ENCODE measurements around the gene GATAD2B.
A peak's percentile ranks its signal among the peaks of the same experiment; 100 is the strongest.

Gene GATAD2B

DNA sequence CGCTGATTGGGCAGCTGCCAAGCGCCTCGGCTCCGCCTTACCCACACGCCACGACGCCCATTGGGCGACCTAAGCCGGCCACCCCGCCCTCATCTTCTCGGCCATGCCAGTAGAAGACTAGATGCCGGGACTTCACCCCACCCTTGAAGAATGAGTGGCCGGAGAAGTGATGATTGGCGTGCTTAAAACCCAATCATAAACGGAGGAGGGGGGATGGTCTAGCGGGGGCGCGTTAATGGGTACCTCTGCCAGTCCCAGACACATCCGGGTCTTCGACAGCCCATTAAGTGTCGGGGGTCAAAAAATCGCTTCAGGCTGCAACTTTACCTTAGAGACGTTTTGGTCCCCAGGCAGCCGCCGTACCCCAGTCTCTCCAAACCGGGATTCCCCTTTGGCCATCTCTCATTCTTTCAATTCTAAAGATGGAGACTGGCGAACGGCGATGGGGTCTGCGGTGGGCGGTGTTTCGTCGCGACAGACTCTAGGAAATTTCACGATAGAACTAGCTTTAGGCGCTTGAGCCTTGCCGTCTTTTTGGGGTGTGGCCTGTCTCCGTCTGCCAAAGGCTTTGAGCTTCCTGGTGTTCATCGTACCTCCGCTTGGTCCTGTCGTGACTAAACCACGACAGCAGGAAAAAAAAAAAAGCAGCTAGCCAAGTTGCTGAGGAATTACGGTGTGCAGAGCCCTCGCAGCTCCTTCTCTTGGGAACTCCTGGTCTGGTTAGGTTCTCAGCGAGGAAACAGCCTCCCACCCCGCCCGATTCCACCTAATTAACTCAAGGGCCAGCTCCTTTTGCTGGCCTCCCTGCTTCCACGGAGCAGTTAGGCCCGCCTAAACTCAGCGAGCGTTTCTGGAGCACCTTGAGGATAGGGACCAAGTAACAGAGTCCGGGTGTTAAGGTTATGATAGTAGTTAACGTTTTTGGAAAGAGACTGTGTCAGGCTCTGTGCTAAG, at the start of gene GATAD2B:
Gene GATAD2B, minus strand, starts transcription at position 1 of the 954 bp plus-strand sequence. CDS start 94,625 bp downstream, outside the sequence.
- peak; percentile 99 for DNase-seq

DNA sequence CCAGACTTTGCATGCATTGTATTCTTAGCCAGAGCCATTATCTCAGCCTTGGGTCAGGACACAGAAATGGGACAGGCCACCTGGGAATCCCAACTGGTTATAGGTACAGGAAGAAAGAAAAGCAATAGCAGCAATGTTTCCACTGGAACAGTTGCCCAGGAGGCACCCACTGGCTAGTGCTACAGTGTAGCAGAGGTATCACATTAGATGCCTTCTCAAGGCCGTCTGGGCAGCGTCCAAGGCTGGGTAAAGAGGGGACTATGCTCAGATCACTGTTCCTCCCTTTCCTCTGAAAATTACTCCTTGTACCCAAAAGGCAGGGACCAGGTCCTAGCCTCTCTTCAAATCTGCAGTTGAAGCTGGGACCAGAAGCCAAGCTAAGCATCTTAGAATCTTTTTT, 47.6 kb upstream of the GATAD2B start:
- DNase-seq: no peak

DNA sequence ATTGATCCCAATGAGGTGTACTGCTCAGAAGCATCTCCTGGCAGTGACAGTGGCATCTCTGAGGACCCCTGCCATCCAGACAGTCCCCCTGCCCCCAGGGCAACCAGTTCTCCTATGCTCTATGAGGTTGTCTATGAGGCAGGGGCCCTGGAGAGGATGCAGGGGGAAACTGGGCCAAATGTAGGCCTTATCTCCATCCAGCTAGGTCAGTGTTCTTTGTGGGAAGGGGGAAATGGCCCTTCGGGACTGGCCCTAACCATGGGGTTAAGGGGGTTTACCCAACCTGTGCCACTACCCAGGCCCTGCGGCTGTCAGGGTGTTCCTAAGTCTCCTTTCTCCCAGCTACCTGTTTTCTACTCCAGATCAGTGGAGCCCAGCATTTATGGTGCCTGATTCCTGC, 46.2 kb upstream of the GATAD2B start:
- DNase-seq: no peak

DNA sequence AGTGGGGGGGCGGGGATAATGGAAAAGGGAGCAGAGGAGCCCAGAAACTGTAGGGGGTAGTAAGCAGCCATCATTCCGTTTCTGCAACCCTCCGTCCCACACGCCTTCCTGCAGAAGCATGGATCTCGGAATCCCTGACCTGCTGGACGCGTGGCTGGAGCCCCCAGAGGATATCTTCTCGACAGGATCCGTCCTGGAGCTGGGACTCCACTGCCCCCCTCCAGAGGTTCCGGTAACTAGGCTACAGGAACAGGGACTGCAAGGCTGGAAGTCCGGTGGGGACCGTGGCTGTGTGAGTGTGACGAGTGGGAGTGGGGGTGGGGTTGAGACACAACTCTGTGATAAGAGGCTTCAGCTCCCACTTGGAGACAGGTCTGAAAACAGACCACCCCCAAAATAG, 45.6 kb upstream of the GATAD2B start:
- DNase-seq: no peak

DNA sequence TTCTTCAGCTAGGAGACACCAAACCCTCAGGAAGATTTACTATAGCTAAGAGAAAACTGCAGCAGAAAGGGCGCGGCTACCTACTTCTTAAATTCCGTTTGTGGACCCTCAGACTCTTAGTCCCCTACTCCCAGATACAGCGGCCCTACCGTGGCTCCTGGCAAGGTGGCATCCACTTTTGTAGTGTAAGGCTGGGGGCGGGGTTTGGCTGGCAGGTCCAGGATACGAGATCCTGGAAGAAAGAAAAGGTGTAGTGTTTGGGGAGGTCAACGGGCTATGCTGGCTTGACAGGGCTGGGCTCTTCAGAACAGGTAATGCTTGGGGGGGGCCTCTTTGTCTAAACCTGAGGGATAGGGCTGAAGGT, 45.2 kb upstream of the GATAD2B start:
- DNase-seq: peak; percentile 58

DNA sequence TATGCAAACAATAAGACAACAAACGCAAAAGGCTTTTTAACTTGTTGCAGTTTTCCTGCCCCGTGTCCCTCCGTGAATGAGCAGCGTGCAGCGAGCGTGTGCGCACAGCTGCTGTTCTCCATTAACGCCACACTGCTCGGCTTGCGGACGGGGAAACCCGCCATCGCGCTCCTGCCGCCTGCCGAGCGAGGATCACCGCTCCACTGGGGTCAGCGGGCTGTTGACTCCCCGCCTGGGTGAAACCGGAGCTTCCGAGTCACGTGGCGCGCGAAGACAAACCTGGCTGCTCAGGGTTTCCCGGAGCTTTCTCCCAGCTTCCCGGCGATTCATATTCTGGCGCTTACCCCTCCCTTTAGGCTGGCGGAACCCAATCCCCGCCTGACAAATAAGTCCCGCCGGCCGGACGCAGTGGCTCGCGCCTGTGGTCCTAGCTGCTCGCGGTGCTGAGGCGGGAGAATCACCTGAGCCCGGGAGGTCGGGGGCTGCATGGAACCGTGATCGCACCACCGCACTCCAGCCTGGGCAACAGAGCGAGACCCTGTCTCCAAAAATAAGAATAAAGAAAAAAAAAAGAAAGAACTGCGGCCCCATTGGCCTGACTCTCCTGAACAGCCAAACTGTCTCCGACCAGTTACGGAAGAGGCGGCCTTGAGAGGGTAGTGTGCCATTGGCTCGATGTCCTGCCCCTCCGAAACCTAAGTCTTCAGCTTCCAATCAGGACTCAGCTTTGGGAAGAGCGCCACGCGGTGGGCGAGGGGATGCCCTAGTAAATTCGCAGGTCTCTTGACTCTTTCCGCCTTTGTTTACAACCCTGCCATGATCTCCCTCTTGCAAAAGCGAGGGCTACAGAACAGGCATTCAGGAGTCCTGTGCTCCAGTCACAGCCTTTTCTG, 44.6 kb upstream of the GATAD2B start, which contains the start of gene CREB3L4:
Gene CREB3L4, plus strand, starts transcription at position 796 of the 893 bp plus-strand sequence. CDS start 624 bp downstream, outside the sequence.
- peak; percentile 96 for DNase-seq

DNA sequence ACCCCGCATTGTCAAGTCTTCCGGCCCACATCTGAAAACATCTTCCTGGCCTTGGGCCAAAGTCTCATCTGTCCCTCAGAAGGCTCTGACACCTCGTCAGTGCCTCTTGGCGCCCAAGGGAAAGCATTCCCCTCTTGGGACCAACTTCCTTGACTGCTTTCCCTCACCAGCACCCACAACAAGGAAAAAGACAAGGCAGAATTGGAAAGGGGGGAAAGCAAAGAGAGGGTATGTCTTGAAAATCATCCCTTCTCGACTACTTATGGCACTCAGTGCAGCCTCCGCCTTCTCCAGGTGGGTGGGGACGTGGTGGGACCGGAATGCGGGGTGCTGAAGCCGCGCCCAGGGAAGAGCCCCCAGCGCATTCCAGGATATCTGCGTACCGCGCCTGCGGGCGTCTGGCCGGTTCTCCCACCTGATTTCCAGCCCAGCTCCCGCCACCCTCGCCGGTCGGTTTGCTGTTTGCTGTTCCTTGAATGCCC, 41.1 kb upstream of the GATAD2B start:
- no peak for DNase-seq

DNA sequence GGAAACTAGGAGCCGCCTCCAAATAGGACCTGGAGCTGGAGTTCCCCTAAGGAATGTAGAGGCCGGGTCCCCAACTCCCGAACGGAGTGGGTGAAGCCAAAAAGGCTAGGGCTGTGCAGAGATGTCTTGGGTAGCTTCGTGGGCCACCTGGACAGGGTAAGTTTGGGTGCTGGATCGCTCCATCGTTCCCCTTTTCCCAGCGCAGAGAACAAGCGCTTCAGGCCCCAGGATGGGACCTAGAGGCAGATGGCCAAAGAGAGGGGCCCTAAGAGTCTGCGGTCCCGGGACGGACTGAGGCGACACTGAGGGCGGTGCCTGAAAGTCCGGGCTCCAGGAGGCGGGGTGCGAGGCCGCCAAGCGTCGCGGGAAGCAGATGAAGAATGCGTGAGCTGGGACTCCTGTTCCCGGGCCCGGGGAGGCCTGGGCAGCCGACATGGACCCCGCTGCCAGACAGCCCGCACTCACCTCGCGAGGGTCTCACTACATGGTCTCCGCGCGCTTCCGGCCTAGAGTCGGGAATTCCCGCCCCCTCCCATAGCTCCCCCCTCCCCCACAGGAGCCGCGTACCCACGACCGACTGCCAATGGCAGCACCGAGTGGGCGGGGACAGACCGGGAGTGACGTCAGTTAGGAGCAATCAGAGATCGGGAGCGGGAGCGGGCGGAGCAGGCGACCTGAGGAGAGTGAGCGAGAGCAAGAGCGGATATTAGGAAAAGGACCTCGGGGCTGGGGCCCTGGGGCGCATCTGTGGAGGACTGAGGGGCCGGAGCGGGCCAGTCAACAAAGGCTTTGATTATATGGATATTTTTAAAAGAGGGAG, 40.5 kb upstream of the GATAD2B start, which contains the start of gene SLC39A1:
Gene SLC39A1, minus strand, starts transcription at position 508 of the 820 bp plus-strand sequence. CDS start 822 bp downstream, outside the sequence.
- peak; percentile 94 for DNase-seq

DNA sequence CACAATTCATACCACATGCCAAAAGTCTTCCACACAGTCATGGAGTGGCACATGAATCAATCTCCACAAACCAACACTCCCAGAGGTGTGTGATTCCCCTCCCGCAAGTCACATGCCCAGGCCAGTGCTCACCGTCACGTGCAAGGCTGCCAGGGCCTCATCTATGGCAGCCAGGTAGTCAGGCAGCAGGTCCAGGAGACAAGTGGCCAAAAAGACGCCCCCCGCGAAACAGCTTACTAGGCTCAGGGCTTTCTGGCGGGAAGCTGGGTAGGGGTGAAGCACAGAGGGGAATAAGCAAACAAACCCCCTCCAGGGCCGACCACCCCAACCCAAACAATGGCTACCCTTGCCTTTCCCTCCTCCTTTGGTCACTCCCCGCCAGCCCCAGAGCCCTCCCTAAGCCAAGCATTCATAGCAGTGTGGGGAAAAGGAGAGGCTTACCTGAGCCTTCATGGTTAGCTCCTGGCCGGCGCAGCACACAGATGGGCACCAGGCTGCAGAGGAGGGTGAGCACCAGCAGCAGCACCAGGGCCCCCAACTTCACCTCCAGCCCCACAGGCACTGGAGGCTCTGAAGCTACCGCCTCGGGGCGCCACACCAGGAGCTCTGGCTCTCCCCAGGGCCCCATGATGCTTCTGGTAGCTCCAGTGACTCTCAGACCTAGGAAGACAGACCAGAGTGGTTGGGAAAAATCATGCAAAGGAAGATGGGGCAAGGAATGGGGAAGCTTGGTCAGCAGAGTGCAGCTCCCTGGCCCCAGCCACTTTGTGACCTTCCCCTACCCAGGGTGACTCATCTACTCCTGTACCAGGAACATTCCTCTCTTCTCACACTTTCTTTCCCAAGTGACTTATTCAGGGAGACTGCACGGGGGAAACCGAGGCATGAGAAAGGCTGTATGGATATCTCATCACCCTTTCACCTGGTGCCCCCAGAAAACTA, 39.6 kb upstream of the GATAD2B start:
- DNase-seq: no peak

DNA sequence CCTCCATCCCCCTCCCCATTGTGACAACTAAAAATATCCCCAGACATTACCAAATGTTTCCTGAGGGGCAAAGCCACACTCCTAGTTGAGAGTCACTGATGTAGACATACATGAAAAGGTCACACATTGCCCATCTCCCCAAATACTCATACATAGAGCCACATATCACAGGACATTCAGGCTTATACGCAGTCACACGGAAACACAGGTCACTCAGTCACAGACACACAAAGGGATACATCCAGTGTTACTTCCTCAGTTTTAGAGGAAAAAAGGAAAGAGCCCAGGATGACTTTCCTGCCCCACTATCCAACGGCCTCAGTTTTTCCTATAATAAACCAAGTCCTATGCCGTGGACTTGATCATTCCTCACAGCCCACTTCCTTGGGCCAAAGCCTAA, 38.6 kb upstream of the GATAD2B start:
- DNase-seq: no peak

DNA sequence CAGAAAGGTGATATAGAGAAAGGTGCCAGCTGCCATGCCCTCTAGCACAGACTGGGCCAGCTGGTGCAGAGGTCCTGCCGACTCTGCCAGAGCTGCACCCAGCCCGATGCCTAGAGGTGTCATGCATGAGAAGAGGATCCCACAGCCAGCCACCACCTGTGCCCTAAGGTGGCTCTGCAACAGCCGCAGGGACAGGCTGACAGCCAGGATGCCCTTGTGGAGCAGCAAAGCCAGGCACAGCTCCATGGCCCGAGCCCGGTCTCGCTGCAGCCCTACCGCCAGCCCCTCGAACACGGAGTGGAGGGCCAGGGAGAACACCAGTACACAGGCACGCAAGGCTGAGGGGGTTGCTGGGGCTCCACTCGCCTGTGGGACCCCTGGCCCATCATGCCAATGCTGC, 37.4 kb upstream of the GATAD2B start:
- no peak for DNase-seq

DNA sequence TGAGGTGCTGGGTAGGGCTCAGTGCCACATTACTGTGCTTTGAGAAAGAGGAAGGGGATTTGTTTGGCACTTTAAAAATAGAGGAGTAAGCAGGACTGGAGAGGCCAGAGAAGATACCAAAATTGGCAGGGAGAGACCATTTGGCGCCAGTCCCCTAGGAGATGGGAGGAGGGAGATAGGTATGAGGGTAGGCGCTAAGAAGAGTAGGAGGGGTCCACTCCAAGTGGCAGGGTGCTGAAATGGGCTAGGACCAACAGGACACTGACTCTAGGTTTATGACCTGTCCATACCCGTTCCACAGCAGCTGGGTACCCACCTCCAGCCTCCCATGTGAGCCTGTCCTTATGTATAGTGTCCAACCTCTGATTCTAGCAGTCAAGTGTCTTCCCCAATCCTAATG, 36.7 kb upstream of the GATAD2B start:
- no peak for DNase-seq

DNA sequence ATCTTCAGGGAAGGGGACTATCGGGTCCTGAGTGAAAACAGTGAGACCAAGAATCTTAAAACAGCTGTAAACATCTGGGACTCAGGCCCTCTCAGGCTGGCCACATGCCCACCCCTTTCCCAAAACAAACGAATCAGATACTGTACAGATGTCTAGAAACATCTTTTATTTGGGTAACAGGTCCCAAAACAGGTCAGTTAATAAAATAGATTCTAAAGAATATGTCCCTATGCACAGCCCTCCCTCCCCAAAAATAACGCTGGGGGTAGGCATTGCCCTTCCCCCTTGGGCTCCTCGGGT, 36.1 kb upstream of the GATAD2B start:
- DNase-seq: no peak

DNA sequence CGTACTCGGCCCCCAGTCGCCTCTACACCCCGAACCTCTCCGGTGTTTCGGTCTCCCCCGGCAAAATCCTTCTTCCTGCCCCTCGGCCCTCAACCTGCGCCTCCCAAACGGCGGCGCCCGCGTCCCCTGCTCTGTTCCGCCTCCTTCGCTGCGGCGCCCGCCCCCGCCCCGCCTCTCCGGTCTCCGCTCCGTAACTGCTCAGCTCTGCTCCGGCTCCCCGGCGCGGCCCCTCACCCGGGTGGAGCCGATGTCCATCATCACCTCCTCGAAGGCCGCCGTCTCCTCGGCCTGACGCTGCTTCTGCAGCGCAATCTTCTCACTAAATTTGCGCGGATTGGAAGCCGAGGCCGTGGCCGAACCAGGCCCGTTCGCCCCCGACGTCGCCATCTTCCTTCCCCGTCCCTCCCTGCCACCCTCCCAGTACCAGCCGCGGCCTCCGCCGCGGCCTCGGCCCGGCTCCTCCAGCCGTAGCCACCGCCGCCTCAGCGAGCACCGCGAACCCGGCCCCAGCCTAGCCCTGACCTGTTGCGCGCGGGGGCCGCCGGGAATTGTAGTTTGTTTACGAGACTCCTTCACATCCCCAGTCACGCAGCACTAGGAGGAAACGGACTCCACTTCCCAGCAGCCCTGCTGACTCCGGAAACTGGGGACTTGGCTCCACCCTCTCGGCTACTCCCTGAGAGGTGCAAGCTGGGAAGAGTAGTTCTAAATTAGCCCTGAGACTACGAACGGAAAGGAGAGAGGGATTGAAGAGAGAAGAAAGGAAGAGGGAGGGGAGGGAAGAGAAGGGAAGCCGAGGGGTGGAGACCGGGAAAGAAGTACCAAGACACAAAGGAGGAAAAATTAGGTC, 35.6 kb upstream of the GATAD2B start, which contains the start of gene CRTC2:
Gene CRTC2, minus strand, starts transcription at position 502 of the 850 bp plus-strand sequence. Its CDS starts 115 bp downstream, at position 387.
- peak; percentile 99 for DNase-seq

DNA sequence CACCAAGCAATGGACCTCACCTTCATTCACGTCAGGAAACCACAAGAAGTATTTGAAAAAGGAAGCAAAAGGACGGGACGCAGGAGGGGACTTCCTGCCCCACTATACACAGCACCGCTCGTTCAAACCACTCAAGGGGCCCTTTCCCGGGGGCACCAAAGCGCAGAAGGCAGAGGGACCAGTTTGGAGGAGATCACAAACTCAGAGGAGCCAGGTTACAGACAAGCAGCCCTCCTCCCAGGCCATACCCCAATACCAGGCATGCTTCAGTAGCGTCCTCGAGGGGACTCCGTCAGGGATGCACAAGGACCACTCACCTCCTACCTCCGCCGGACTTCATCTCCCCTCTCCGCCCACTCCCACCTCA, 35.0 kb upstream of the GATAD2B start:
- no peak for DNase-seq

DNA sequence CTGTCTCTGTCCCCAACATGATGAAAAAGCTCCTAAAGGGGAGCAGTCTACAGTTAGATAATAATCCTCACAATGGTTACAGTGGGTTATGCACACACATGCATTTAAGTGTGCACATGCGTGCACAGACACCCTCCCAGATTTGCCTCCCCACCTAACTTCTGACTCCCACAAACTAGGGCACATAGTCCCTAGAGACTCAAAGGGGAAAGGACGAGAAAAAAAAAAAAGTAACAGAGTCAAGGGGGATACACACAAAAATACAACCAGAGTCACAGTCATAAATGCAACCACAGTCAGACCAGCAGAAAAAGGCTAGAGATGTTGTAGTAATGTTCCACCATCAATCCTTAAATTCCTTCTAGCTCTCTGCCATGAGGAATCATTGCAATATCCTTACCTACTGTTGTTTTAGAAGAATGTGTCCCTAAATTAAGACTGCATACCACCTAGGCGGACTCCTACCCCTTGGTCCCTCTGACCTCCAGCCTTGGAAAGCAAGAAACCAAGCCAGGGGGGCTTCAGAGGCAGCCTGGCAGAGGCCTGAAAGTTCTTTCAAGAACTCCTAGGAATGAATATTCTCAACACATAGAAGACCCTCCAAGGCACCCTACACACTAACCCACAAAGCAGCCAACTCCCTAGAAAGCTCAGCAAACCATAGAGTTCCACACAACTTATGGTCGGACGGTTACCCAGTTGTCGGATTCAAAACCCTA, 34.4 kb upstream of the GATAD2B start:
- no peak for DNase-seq

DNA sequence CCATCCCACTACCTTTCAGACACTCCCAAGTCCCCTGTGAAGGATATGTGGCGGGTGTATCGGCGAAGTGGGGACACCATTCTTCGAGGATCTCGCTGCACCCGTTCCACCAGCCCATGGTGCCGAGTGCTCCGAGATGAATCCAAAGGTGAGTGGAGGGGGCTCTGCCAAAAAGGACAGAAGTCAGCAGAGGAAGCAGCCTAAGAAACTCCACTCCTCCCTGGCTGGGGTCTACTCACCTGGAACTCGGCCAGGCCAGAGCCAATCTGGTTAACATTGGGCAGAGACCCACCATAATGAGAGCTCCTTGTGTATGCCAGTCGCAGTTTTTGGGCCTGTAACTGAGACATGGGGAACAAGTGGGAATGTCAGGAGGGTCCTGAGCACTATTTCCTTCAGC, 32.1 kb upstream of the GATAD2B start:
- DNase-seq: no peak

DNA sequence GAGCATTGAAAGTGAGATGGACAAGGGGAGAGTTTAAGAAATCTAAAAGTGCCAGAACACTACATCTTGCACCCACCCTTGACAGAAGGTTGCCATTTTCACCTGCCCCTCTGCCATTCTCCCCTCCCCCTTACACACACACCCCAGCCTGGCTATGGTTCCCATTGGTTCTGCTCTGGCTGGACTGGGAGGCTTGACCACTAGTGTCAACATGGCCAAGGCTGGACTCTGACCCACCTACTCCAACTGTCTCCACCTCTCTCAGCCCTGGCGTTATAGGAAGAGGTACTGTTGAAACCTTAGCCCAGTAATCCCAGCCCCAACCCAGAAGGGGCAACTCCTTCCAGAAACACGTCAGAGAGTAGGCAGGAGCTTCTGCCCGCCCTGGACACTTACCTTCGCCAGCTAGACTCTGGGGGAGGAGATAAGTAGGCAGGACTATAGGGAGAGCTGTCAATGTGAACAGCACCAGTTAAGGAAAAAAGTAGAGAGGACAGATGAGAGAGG, 31.1 kb upstream of the GATAD2B start:
- no peak for DNase-seq

DNA sequence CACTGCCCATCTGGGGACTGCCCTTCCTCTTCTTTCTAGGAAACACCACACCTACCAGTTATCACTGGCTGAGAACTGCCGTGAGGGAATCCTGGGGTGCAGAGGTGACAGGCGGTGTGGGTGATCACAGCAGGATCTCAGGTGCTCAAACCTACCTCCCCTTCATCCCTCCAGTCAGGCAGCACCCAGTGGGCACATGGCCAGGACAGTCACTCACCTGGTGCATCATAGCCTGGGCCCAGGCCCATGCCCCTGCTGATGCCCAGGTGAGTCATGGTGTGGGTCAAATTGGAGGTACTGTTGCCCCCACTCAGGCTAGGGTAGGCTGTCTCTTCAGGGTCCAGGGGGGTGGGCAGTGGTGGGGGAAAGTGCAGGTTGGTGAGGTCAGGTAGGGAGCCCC, 29.0 kb upstream of the GATAD2B start:
- DNase-seq: no peak
